Liver (tissue), 3 donors: ENCODE measurements around the gene ZNF766.

Experiments used
- CTCF ChIP-seq: fragments of 150-350 bp; IDR thresholded peaks from 2 replicates; pipeline ENCODE4 v1.5.1; 2017; ENCODE audit warnings: improper control_type of control experiment, low read depth, low read length; ENCODE audit not compliant: missing input control
- GABPA ChIP-seq, 2 donors: IDR thresholded peaks in 1 of 2; conservative IDR thresholded peaks in 1 of 2; 2 replicates each; pipeline ENCODE4 v1.6.1; 2016; ENCODE audit warnings: antibody characterized with exemption in 2 of 2, mild to moderate bottlenecking in 1 of 2, moderate library complexity in 1 of 2
- HNF4A ChIP-seq, 2 donors: conservative IDR thresholded peaks; 2 replicates each; pipeline ENCODE4 v1.6.1; 2016; ENCODE audit warnings: antibody characterized with exemption in 2 of 2, mild to moderate bottlenecking in 2 of 2
- JUND ChIP-seq, 2 donors: IDR thresholded peaks; 2 replicates each; pipeline ENCODE4 v1.6.1; 2016; ENCODE audit warnings: antibody characterized with exemption in 2 of 2
- RAD21 ChIP-seq, 2 donors: IDR thresholded peaks; 2 replicates each; pipeline ENCODE4 v1.6.1; 2016; ENCODE audit warnings: antibody characterized with exemption in 2 of 2, mild to moderate bottlenecking in 2 of 2
- TAF1 ChIP-seq: conservative IDR thresholded peaks from 2 replicates; pipeline ENCODE4 v1.6.1; 2016; ENCODE audit warnings: antibody characterized with exemption, mild to moderate bottlenecking
- YY1 ChIP-seq: IDR thresholded peaks from 2 replicates; pipeline ENCODE4 v1.6.1; 2016; ENCODE audit warnings: antibody characterized with exemption, mild to moderate bottlenecking
- TF ChIP-seq, protein P1 (sequence below): IDR thresholded peaks from 2 replicates; pipeline ENCODE4 v1.6.1; 2016; ENCODE audit warnings: antibody characterized with exemption
- donor health status: healthy.
- donor health status: healthy.

GRCh38 chr19:52297601-52298364 is 28.4 kb downstream of the ZNF766 start:
- no peak for TF ChIP-seq CTCF
- TF ChIP-seq, protein P1, sequence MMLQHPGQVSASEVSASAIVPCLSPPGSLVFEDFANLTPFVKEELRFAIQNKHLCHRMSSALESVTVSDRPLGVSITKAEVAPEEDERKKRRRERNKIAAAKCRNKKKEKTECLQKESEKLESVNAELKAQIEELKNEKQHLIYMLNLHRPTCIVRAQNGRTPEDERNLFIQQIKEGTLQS = no peak
- TF ChIP-seq YY1 = no peak
- no peak for TF ChIP-seq JUND (IDR thresholded peaks at IDR 0.05)
- TF ChIP-seq HNF4A (conservative IDR thresholded peaks at IDR 0.05) = no peak
- no peak for TF ChIP-seq GABPA (IDR thresholded peaks at IDR 0.05 in 1 of 2, conservative IDR thresholded peaks at IDR 0.05 in 1 of 2)
- TF ChIP-seq RAD21 (IDR thresholded peaks at IDR 0.05) = no peak
- TF ChIP-seq TAF1 = no peak
